ENCODE data around the gene GLRX. TPM values are rescaled to one million over a fixed set of nuclear protein-coding genes. Genes with fewer than 3 reads are reported as not detected.
A peak's percentile ranks its signal among the peaks of the same experiment; 100 is the strongest.

GLRX gene
- total and polyA plus RNA-seq, 2 of the 13 experiments (the other 11 are each of a cell fraction or from before 2014, with no cell fraction given), result 63.8 to 499 TPM

GRCh38 chr5:95858661-95859595 lies 36.4 kb upstream of the GLRX start (continued):
- TF ChIP-seq ZNF142 (CRISPR knock-in tag; IDR thresholded peaks at IDR 0.05) (peak; percentile 77), ZFX (CRISPR knock-in tag; IDR thresholded peaks at IDR 0.05; ENCODE audit: low read depth) (peak; percentile 70), ZNF501 (CRISPR knock-in tag; IDR thresholded peaks at IDR 0.05) (peak; percentile 87; the same call in 1 of the 2 replicates), ZNF335 (CRISPR knock-in tag; IDR thresholded peaks at IDR 0.05) (0 out of 2 replicates have a peak, but pooled peaks have one; percentile 28), SIN3A (IDR thresholded peaks at IDR 0.05; ENCODE audit: borderline replicate concordance, low read depth, low read length) (peak; percentile 81; the same call in 1 of the 2 replicates), POLR2AphosphoS2 (IDR thresholded peaks at IDR 0.05; ENCODE audit: low read depth, low read length) (no peak), KDM5B (CRISPR knock-in tag; IDR thresholded peaks at IDR 0.05; ENCODE audit: borderline replicate concordance) (peak; percentile 80; the same call in 1 of the 2 replicates), GLI4 (CRISPR knock-in tag; IDR thresholded peaks at IDR 0.05; ENCODE audit: borderline replicate concordance) (no peak), ZNF354B (CRISPR knock-in tag; IDR thresholded peaks at IDR 0.05) (peak; percentile 73; the same call in 1 of the 2 replicates), FUBP1 (CRISPR knock-in tag; IDR thresholded peaks at IDR 0.05; ENCODE audit: borderline replicate concordance) (no peak), SAFB2 (CRISPR knock-in tag; IDR thresholded peaks at IDR 0.05; ENCODE audit: borderline replicate concordance, low read depth) (peak; percentile 64; the same call in 1 of the 2 replicates), MAZ (IDR thresholded peaks at IDR 0.05; ENCODE audit: borderline replicate concordance, low read depth, low read length) (no peak), MAZ (CRISPR knock-in tag; IDR thresholded peaks at IDR 0.05; ENCODE audit: low read depth) (peak; percentile 86), ZMAT3 (CRISPR knock-in tag; conservative IDR thresholded peaks at IDR 0.05) (no peak; the same call in 1 of the 2 replicates), MIXL1 (CRISPR knock-in tag; IDR thresholded peaks at IDR 0.05) (peak; percentile 86), HDAC2 (CRISPR knock-in tag; IDR thresholded peaks at IDR 0.05) (peak; percentile 92), ZNF280D (CRISPR knock-in tag; IDR thresholded peaks at IDR 0.05) (peak; percentile 73; the same call in 1 of the 2 replicates)

All from HepG2 (cell line).